HG03108 (cell line): ENCODE measurements around the gene PCSK9.
"Not testable (repeated sequence)": the region's sequence is repeated elsewhere in the genome, so short reads cannot be mapped to it uniquely, and the experiment has no call there.

Experiments used
- ATAC-seq: cut with Tn5 transposase; IDR thresholded peaks from one replicate; pipeline ENCODE4 v1.9.1; 2021; ENCODE audit warnings: moderate library complexity; ENCODE audit not compliant: unreplicated experiment

Gene PCSK9

GRCh38 chr1:55007625-55008024 is 31.7 kb upstream of the PCSK9 start:
- no peak for ATAC-seq

DNA sequence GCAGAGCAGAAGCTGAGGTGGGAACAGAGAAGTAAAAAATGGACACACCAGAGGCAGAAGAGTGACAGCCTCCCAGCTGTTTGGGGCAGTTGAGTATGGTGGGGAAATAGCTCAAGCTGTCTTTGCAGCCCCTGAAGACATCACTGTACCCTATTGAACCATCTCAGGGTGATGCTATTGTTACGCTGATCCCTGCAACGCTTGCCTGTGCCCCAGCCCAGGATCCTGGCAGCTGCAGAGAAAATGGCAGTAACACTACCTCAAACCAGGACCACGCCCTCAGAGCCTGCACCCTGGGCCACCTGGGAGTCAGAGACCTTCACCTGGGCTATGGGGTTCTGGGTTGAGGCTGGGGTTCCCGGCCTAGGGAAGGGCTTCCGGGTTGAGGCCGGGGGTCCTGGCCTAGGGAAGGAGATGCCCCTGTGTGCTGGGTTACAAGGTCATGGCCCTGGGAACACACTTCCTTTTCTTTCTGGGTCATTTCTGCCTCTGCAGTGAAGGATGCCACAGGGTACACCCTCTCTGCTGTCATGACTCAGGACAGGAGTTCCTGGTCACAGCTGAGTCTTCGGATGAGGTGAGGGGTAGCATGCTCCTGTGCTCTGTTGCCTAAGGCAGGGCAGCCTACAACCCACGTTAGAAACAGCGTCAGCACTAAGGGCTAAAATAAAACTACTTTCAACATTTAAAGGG is 29.0 kb upstream of the PCSK9 start:
- ATAC-seq = no peak

DNA sequence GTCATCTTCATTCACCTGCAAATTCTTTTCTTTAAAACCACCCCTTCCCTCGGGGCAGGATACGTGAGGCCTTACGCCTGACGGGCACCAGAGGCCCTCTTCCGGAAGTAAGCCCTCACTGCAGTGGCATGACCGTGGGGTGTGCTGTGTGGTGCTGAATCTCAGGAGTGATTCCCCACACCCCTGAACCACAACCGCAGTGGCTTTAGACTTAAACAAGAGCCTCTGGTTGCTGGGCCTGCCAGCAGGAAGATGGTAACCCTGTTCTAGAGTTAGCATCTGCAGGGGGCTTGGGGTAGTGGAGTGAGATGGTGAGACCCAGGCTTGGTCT is 28.5 kb upstream of the PCSK9 start:
- ATAC-seq = no peak

DNA sequence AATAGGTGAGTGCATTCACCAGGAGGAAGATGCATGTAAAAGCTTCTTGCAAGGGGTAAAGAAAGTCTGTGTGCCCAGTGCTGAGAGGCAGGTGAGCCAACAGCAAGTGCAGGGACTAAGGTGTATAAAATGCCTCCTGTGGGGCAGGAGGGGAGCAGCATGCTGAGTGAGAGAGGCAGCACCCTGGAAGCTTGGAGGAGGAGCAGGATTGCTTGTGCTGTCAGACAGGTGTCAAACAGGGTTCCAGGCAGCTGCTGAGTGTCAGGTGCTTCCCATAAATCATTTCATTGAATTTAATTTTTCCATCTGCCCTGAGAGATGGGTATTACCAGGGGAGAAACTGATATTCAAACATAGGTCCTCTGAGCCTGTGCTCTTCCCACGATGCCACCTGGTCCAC is 26.7 kb upstream of the PCSK9 start:
- ATAC-seq = no peak

DNA sequence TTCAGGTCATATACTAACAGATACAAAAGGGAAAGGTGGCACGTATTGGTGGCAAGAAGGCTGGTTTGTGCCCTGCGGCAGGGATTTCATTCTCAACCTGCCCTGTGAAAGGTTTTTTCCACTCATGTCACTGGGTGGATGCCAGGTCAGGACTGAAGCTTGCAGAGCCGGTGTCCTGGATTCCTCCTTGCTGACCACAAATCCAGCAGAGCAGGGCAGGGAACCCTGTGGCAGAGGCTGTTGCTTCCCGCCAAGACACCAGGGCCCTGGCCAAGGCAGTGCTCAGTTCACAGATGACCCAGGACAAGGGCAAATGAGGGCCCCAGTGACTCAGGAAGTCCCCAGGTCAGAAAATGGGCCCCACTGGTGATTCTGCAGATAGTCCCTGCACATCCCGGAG is 24.2 kb upstream of the PCSK9 start:
- ATAC-seq = no peak

DNA sequence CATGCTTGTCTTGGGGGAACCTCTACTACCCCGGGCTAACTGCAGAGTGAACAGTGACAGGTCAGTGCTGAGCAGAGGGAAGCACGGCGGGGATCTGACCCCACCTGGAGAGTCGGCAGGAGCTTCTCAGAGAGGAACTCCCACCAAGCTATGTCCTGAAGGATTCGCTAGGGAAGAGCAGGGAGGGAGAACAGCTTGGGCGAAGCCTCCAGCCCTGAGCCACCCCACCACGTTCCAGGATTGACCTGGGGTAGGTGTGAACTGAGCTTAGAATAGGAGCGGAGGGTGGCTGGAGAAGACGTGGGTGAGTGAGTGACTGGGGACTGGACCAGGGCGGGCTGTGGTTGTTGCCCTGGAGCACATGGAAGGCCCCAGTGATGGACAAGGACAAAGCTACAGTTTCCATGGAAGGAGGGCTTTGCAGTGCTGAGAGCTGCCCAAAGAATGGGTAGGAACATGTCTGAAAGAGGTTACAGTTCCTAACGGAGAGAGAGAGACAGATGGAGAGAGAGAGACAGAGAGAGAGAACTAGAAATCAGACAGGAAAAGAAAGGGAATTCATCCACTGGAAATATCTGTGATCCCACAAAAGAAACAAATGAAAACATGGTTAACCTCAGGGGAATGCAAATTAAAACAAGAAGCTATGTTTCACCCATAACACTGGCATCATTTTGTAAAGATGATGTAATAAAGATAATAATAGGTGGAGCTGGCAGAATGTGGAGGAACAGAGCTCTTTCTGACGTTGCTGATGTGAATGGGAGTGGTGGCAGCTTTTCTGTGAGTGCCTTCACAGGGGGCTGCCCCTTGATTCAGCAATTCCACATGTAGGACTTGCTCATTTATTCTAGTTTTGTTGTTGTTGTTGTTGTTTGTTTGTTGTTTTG is 23.4 kb upstream of the PCSK9 start:
- no peak for ATAC-seq

- ATAC-seq = no peak
These were observed 21.0 kb upstream of the PCSK9 start for GRCh38 chr1:55018395-55018794.

GRCh38 chr1:55021942-55022546 is 17.3 kb upstream of the PCSK9 start:
- ATAC-seq = peak; percentile 85

DNA sequence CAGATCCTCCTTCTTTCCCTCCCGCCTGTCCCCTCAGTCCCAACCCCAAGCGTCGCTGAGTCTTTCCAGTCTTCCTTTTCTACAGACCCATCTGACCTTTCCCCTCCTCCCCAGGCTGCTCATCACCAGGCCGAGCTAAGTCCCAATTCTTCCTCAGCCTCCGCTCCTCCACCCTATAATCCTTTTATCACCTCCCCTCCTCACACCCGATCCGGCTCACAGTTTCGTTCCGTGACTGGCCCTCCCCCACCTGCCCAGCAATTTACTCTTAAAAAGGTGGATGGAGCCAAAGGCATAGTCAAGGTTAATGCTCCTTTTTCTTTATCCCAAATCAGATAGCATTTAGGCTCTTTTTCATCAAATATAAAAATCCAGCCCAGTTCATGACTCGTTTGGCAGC is 15.2 kb upstream of the PCSK9 start:
- ATAC-seq = not testable (repeated sequence)

DNA sequence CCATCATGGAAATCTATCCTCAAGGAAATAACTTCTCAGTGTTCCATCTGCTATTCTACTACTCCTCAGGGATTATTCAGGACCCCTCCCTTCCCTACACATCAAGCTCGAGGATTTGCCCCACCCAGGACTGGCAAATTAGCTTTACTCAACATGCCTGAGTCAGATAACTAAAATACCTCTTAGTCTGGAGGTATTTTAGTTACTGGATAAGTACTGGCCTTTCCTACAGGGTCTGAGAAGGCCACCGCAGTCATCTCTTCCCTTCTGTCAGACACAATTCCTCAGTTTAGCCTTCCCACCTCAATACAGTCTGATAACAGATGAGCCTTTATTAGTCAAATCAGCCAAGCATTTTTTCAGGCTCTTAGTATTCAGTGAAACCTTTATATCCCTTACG is 12.7 kb upstream of the PCSK9 start:
- not testable (repeated sequence) for ATAC-seq

DNA sequence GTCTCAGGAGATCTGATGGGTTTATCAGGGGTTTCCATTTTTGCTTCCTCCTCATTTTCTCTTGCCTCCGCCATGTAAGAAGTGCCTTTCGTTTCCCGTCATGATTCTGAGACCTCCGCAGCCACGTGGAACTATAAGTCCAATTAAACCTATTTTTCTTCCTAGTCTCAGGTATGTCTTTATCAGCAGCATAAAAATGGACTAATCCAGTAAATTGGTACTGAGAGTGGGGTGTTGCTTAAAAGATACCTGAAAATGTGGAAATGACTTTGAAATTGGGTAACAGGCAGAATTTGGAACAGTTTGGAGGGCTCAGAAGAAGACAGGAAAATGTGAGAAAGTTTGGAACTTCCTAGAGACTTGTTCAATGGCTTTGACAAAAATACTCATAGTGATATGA is 8.2 kb upstream of the PCSK9 start:
- ATAC-seq = not testable (repeated sequence)

DNA sequence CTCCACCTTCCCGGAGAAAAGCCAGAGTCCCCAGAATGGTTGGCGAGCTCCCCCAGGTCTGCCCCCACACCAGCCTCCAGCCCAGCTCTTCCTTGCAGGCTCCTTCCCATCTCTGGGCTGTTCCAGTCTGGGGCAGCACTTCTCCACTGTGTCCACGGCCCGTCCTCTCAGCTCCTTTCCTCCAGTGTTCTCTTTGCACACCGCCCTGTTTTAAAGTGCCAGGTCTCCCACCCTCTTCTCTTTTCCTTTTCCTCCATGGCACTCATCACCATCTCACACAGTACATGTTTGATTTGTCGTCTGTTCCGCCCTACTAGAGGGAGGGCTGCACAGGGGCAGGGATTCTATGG is 6.1 kb upstream of the PCSK9 start:
- no peak for ATAC-seq

DNA sequence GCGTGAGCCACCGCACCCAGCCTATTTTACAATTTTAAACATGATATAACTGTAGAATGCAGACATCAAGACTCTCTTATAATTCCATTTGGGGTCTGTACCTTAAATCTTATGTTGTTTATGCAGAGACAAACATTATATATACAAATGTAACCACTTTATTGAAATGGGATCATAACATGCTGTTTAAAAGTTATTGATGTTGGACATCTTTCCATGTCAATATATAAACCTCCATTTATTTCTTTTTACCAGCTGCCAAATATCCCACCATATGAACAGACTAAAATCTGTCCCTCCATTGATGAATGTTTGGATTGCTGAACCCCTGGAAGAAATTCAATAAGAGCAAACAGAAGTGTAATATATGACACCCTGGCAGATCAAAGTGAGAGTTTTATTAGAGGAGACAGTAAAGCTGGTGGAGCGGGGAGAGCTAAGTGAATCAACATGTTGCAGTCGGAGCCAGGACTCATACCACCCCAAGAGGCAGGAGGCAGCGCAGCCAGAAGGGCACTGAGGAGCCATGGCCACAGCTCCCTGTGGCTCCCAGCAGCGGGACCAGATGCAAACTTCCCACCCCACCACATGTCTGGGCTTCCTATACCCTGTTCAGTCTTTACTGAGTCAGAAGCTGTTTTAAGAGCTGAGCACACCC is 4.7 kb upstream of the PCSK9 start:
- no peak for ATAC-seq

DNA sequence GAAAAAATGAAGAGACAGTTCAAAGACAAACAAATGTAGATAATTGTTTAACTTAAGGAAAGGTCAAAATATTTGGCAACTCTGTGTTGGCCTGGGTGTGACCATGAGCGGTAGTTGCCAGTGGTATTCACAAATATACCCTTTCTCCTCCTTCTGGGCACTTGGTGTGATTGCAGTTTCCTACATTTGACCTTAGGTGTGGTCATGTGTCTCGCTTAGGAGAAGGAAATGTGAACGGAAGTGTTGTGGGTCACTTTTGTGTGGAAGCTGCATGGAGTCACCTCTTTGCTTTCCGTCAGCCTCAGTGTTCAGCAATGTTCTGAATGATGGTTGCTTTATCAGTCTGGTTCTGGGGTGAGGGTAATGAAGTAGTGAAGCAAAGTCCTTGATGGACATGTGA is 3.4 kb upstream of the PCSK9 start:
- no peak for ATAC-seq

DNA sequence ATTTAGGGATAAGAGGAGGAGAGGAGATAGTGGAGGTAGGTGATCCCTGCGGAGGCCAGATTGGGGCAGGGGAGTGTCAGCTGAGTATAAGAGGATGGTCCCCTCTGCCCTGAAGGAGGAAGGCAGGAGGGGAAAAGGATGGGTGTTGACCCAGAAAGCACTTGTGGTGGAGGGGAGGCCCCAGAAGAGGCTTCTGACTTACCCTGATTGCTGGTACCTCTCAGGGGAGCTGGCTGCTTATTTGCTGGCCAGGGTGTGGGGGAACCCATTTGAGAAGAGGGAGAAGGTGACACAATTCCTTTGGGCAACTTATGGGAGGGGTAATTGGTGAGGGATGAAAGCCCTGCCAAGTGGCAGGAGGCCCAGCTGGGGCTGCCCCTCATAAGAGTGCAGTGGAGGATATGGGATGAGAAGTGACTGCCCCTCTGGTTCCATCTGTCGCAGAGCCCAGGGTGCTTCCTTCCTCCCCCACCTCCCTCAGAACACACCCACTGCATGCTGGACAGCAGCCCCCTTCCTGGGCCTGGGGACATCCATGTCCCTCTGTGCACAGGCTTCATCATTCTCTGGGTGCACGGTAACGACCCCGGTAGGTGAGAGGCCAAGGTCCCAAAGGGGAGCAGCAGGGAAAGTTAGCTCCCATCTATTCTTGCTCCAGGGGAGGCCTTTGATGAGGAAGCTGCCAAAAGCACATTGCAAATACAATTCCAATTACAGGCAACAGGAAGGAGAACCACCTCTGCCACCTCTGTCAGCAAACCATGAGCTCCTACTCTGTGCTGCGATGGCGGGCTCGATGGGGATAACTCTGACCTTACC is 1.4 kb upstream of the PCSK9 start:
- no peak for ATAC-seq

GRCh38 chr1:55038552-55038838 is 853 bp upstream of the PCSK9 start:
- ATAC-seq = no peak

GRCh38 chr1:55038974-55039341 is 390 bp upstream of the PCSK9 start:
- no peak for ATAC-seq

DNA sequence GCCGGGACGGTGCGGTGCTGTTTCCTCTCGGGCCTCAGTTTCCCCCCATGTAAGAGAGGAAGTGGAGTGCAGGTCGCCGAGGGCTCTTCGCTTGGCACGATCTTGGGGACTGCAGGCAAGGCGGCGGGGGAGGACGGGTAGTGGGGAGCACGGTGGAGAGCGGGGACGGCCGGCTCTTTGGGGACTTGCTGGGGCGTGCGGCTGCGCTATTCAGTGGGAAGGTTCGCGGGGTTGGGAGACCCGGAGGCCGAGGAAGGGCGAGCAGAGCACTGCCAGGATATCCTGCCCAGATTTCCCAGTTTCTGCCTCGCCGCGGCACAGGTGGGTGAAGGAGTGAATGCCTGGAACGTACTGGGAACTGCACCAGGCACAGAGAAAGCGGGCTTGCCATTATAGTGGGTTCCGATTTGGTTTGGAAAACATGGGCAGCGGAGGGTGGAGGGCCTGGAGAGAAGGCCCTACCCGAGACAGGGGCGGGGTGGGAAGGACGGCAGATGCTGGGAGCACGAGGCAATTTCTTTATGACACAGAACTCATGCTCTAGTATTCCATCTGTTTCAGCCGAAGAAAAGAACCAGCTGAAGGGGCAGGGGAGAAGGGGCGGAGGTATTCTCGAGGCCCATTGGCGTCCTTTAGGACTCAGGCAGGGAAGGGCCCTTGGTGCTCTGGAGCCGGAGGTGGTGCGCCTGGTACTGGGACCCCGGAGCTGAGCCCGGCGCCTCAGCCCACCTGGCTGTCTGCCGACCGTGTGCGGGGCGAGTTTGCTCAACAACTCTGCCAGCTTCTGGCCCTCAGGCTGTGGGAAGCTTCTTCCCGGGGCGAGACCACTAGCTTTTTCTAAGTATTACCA is 960 bp downstream of the PCSK9 start:
- no peak for ATAC-seq

- ATAC-seq = no peak
These were observed 1.7 kb downstream of the PCSK9 start for GRCh38 chr1:55040933-55041494.

DNA sequence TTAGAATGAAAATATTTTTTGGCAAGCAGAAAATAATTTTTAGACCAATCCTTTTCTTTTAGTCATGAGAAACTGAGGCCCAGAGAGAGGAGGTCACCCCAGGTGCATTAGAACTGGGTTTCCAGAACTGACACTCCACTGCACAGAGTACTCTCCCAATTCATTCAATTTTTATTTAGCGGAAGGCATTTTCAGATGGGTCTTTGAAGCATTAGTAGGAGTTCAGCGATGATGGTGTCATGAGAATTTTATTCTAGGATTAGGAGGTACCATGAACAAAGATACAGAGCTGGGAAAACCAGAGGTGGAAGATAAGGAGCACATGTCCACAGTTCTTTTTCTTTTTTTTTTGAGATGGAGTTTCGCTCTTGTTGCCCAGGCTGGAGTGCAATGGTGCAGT is 2.3 kb downstream of the PCSK9 start:
- ATAC-seq = no peak
